HG03457 (cell line): ENCODE results near the gene ATP1A2.

ENCODE experiments used
- ATAC-seq: cut with Tn5 transposase; IDR thresholded peaks from one replicate; pipeline ENCODE4 v1.9.1; 2021; ENCODE audit warnings: moderate number of reproducible peaks; ENCODE audit not compliant: unreplicated experiment

The ATP1A2 gene

GRCh38 chr1:160084771-160085321, 30.7 kb upstream of the ATP1A2 start:
- ATAC-seq: no peak

DNA sequence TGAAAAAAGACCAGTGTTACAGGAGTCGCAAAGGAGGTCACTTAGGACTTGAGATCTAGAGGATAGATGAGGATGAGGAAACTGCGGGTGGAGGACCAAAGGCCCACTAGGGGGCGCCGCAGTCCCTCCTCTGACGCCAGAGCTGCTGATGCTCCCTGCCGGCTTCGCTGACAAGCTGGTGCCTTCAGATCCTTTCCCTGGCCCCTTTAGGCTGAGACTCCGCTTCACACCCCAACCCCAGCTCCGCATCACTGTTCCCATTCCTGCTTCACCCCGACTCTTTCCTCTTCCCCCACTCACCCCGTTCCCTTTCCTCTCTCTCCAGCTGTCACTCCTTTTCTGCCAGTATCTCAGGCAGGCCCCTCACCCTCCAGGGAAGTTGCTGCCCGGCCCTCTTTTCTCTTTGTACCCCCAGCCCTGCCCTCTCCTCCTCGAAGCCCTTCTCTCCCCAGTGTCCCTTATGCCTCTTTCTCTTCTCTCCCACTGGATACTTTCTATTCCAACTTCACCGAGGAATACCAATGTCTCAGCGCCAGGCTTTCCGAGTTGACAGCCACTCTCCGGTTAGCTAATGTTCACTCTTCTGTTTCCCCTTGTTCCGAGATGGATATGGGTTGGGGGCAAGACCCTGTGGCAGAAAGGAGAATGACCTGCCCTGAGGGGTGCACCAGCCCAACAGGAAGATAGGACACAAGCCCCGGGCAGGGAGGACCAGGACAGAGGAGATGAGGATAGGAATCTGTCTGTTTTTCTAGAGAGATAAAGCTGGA, 29.7 kb upstream of the ATP1A2 start:
- ATAC-seq: no peak

DNA sequence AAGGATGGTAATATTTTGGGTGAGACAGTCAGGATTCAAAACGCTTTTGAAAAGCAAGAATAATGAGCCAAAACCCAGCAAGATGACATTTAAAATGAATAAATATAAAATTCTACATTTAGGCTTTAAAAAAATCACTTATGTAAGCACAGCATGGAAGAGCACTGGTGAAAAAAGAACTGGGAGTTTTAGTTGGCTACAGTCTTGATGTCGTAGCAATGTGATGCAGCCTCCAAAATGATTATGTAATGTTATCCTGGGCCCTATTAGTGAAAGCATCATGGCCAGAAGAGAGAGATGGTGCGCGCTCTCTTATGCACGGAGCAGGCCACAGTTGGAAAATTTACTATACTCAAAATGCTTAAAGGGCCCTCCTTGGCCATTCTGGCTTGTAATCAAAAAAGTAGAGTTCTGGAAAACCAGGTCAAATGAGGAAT, 29.1 kb upstream of the ATP1A2 start:
- no peak for ATAC-seq

- no peak for ATAC-seq
Observed at GRCh38 chr1:160087118-160087662, 28.4 kb upstream of the ATP1A2 start.

DNA sequence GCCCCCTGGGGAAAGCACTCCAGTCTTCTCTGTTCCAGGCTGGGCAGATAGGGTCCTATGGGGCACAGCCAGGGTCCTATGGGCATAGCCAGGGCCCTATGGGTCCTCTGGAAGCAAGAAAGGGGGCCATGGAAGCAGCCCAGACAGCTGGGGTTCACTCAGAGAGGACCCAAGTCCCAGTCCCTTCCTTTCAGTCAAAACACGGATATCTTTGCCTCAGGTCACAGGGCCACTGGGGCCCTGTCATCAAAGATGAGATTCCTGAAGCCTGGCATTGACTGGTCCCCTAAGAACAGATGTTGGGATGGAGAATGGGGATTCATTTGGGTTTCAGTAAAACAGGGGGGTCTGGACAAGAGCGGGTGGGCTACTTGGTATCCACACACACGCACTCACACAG, 25.7 kb upstream of the ATP1A2 start:
- no peak for ATAC-seq

GRCh38 chr1:160090760-160091159, 24.8 kb upstream of the ATP1A2 start:
- ATAC-seq: no peak

- ATAC-seq: no peak
Observed at GRCh38 chr1:160091666-160092223, 23.8 kb upstream of the ATP1A2 start.

GRCh38 chr1:160092366-160093068, 23.0 kb upstream of the ATP1A2 start:
- ATAC-seq: no peak

- ATAC-seq: no peak
Observed at GRCh38 chr1:160093069-160093395, 22.5 kb upstream of the ATP1A2 start.

DNA sequence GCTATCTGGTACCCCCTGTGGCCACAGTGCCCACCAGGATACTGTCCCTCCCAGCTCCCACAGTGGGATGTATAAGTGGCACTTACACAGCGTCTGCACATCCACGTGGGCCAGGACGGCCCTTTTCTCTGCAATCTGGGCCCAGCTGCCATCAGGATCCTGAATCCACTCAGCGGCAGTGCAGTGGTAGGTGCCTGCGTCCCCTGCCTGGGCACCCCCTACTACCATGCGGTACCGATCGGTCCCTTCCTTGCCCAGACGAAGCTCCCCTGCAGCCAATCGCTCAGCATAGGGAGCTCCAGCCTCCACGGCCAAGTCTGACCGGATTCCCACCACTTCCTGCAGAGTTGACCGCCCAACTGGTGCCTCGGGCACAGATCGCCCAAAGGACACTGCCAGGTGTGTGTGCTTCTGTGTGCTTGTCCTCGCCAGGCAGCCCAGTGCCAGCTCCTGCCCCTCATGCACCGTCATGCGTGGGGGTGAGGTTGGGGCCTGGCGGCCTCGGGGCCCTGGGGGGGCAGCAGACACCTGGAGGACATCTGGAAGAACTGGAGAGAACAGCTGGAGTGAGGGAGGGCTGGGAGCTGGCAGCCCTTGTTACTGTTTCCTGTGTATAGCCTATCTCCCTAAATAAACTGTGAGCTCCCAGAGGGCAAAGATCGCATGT, 21.8 kb upstream of the ATP1A2 start:
- no peak for ATAC-seq

DNA sequence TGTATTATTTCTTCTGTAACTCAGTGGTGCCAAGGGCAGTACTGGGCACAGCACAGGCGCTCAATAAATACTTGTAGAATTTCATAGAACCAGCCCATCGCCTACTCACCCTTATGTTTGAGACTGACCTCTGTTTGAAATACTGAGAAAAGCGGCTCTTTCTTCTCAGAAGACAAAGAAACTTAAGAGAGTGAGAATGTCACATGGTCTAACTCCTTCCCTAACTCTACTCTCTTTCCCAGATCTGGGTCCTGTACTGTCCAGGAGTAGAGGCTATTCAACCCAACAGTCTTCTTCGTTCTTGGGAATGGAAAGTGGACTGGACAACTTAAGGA, 21.3 kb upstream of the ATP1A2 start:
- ATAC-seq: no peak

GRCh38 chr1:160094806-160095205, 20.8 kb upstream of the ATP1A2 start:
- no peak for ATAC-seq

DNA sequence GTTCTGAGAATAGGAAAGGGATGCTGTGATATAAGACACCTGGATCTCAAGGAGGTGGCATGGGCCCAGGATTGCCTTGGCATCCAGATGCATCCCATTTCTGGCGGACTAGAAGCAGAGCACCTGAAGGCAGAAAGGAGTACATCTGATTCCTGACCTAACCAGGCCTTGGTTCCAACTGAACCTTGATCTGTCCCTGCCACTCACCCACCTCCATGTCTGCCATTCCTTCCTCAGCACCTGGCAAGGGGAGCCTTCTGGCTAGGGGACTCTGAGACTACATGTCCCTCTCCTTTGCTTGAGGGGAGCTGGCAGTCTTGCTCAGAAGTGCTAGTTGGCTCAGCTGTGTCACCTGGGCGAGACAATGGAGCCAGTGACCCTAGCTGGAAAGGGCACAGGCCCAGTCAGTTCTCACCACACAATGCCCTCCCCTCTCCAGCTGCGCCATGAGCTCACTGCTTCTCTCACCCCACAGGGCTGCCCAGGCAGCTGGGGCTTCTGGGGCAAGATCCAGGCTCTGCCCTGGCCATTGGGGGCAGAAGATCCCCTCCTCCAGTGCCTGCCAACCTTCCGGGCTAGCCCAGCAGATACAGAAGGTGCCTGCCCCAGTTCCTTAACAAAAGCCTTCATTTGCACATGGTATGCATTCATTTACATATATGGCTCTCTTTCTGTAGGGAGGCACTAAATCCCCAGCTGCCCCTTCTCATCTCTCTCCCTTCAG, 20.0 kb upstream of the ATP1A2 start:
- ATAC-seq: no peak

DNA sequence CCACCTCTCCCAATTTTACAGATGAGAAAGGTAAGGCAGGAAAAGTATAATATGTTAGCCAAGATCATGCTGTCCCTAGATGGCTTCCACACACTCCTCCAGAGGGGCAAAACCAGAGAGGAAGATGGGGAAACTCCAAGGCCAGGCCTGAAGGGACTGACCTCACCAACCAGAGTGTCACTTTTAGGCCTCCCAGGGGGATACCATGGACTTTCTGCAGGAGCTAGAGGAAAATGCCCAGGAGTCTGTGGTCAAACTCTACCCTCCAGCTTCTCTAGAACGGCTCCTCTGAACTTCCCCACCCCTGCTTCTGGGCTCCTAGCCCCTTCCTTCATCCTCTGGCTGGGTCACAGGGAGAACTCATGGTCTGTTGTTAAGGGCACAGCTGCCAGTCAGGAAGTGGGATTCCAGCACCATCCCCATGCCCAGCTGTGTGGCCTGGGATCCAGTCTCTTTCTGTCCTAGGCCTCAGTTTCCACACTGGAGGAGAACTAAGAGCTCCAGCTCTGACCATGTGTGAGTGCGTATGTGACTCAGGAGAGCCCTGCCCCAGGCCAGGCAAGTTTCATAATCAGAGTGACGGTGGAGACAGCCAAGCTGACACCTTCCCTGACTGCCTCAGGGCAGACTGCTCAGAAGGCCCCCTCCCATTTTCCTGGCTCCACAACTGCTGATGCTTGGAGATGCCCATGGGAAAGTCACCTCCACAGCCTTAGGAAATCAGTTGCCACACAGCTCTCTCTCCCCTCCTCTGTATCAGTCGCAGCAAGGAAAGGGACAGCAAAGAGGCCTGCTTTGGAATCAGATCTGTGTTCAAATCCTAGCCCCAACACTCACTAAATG, 19.1 kb upstream of the ATP1A2 start:
- no peak for ATAC-seq

DNA sequence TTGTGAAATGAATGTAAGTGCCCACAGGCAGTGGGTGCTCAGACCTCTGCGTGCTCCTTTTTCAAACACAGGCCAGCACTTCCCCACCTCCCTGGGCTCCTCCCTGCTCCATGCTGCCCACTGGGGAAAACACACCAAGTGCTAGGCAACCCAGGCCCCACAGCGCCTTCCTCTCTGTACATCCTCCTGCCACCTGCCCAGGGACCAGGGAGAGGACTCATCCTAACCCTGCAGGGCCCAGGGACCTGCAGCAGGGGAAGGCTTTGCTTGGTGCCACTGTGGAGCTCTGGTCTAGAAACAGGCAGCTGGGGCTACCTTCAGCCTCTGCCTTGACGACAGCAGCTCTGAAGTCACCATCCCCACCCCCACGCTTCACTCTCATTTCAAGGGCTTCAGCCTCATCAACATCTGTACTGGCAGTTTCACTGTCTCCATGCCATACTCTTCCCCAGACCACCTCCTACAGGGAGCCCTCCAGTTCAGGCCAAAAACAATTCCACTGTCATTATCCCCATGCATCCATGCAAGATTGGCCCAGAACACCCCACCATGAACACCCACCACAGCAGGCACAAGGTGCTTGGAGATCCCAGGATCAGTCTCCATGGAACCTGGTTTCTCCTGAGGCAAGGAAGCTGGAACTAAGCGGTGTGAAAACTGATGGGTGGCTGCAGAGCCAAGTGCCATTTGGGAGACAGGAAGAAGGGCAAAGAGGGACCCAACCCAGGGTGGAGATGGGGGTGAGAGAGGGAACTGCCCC, 18.2 kb upstream of the ATP1A2 start:
- ATAC-seq: no peak

DNA sequence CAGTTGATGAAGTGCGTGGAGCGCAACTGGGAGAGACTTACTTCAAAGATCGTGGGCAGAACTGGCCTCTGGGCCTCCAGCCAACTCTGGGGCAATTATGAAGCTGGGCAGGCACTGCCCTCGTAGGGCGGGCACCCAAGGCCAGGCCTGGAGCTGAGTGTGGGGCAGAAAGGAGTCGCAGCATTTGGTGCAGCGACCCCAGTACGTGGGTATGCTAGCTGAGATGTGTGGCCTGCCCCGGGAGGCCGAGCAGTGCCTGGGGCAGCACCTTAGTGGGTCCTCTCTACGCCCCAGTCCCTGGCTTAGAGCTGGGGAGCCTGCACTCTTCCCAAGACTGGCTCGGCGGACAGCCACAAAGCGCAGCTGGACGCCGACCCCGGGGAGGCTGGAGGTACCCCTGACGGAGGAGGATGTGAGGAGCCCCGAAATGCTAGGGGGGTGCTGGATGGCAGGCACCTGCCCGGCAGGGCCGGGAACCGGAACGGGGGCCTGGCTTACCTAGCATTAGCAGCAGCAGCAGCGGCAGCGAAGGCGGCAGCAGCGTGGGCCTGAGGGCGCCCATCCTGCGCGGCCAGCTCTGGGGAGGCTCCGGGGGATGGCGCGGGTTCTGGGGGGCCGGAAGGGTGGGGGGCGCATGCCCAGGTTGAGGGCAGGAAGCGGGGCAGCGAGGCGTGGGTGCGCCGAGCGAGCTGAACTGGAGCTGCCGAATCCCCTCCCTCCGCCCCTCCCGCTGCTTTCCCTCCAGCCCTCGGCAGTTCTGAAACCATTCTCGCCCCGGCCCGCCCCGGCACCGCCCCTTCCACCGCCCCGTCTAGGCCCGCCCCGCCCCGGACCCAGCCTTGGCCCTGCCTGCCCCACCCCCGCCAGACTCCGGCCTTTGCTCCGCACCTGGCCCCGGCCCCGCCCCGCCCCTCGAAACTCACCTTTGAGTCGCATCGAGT, 17.4 kb upstream of the ATP1A2 start, which contains the start of gene IGSF8:
Gene IGSF8 (minus strand): TSS at position 709 of the 941 bp plus-strand sequence. CDS start 147 bp downstream, at position 562.
- peak; percentile 30 for ATAC-seq

- peak; percentile 77 for ATAC-seq
Observed at GRCh38 chr1:160098852-160099561, 16.6 kb upstream of the ATP1A2 start.
